Epithelial cell of prostate (primary cell): ENCODE data around the gene HSPB9.
A peak's percentile ranks its signal among the peaks of the same experiment; 100 is the strongest.
"Not testable (repeated sequence)": the region's sequence is repeated elsewhere in the genome, so short reads cannot be mapped to it uniquely, and the experiment has no call there.

ENCODE experiments used
- DNase-seq: peaks from one replicate; pipeline ENCODE4 v3.0.0-alpha.2; 2011; ENCODE audit warnings: low read depth, low spot score
- H3K27ac ChIP-seq: fragments of 450-650 bp; 2 replicates; pipeline ENCODE4 v1.5.1; 2017; ENCODE audit warnings: mild to moderate bottlenecking

HSPB9 gene

DNA sequence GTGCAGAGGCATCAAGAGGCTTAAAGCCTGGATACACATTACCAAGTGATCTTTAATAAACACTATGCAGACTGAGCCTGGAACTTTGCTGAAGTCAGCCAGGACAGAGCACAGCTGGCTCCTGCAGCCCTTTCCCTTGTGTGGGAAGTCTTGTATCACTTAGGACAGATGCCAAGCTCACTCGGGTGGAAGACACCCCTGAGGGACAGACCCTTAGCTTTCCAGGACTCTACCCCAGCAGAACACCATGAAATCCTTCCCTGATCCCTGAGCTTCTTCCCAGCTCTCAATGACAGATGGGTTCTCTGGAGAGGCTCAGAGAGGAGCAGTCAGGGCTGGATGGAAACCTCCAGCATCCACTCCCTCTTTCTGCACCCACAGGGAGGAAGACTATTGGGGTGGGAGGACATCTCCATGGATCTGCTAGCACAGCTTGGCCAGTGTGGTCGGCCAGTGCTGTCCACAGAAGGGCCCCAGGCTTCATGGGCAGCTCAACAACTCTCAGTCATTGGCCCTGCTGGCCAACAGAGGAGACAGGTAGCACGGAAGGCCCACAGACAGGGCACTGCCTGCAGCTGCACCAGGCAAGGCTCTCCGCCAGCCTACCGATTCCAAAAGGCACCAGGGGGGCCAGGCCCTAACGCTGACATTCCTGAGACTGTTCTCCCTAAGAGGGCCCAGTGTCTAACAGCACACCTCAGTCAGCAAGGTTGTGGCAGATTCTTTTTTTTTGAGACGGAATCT, 16.3 kb downstream of the HSPB9 start:
- DNase-seq: no peak
- H3K27ac ChIP-seq: no peak overlapping the region

DNA sequence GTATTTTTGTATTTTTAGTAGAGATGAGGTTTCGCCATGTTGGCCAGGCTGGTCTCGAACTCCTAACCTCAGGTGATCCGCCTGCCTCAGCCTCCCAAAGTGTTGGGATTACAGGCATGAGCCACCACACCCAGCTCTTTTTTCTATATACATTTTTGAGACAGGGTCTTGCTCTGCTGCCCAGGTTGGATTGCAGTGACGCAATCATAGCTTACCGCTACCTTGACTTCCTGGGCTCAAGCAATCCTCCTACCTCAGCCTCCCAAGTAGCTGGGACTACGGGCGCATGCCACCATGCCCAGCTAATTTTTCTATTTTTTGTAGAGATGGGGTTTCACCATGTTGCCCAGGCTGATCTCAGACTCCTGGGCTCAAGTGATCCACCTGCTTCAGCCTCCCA, 18.1 kb downstream of the HSPB9 start:
- H3K27ac ChIP-seq: not testable (repeated sequence)

DNA sequence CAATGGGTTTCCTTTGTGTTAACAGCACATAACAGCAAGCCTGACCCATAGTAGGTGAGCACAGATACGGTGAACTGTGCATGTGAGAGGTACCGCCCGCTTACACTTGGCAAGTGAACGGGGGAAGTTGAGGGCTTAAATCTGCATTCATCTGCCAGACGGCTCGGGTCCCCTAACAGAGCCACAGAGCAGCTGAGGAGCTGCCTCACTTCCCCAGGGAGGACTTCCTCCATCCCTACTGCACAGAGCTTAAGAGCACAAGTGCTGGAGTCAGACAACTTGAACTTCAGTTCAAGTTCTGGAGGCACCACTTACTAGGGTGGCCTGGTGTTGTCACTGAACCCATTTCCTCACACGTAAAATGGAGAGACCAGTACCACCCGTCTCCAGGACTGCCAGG, 18.8 kb downstream of the HSPB9 start:
- no peak overlapping the region for H3K27ac ChIP-seq
- DNase-seq: no peak

More for the DNA sequence above, 18.1 kb downstream of the HSPB9 start:
- not testable (repeated sequence) for DNase-seq

DNA sequence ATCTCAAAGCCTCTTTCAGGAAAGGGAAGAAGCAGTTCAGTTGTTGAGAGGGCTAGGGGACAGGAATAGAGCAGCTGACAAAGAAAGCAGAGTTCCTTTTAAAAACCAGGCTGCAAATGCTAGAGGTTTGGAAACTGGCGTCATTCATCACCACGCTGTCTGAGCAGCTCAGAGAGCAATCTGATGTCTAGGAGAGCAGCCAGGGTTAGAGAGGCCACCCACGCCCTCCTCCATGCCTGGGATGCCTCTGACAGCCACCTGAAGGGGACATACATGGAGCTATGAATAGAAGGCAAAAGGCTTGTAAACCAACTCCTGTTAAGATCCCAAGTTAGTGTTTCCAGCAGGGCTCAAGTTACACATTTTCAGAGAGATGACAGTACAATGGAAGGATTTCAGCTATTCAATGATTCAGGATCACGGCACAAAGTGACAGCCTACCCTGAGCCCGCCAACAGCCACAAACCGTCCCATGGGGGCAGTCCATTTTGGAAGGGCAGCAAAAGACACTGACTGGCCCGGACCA, 19.8 kb downstream of the HSPB9 start:
- DNase-seq: no peak
- peak overlapping the region; percentile 9 for H3K27ac ChIP-seq

DNA sequence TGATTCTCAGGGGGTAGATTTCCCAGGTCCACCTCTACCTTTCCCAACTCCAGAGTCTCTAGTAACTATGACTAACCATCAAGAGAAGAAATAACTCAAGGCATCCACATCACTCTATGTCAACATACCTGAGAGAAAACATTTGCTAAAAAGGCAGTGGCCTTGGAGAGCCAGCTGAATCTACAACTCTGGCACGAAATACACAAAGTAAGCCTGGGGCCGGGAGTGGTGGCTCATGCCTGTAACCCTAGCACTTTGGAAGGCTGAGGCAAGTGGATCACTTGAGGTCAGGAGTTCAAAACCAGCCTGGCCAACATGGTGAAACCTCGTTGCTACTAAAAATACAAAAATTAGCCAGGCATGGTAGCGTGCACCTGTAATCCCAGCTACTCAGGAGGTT, 20.5 kb downstream of the HSPB9 start:
- peak overlapping the region; percentile 9 for H3K27ac ChIP-seq

DNA sequence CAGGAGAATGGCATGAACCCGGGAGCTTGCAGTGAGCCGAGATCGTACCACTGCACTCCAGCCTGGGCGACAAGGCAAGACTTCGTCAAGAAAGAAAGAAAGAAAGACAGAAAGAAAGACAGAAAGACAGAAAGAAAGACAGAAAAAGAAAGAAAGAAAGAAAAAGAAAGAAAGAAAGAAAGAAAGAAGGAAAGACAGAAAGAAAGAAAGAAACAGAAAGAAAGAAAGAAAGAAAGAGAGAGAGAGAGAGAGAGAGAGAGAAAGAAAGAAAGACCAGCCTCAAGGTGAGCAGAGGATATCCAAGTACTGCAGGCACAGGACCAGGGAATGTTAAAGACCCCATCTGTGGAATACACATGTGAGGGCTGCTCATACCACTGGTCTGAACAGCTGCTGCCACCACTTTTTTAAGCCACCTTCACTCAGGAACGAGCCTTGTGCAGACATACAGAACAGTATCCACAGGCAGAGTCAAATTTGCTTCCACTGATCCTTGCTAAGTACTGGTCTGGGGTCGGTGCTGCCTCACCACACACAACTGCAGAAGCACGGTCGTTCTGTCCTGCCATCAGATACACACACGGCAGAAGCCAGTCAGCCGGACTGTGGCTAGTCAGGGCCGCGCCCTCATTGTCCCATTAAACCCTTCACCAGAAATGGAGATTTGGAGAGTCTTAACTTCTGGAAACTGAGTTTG, 24.5 kb downstream of the HSPB9 start:
- DNase-seq: no peak
- H3K27ac ChIP-seq: no peak overlapping the region

More for the DNA sequence above, 20.5 kb downstream of the HSPB9 start:
- DNase-seq: not testable (repeated sequence)

DNA sequence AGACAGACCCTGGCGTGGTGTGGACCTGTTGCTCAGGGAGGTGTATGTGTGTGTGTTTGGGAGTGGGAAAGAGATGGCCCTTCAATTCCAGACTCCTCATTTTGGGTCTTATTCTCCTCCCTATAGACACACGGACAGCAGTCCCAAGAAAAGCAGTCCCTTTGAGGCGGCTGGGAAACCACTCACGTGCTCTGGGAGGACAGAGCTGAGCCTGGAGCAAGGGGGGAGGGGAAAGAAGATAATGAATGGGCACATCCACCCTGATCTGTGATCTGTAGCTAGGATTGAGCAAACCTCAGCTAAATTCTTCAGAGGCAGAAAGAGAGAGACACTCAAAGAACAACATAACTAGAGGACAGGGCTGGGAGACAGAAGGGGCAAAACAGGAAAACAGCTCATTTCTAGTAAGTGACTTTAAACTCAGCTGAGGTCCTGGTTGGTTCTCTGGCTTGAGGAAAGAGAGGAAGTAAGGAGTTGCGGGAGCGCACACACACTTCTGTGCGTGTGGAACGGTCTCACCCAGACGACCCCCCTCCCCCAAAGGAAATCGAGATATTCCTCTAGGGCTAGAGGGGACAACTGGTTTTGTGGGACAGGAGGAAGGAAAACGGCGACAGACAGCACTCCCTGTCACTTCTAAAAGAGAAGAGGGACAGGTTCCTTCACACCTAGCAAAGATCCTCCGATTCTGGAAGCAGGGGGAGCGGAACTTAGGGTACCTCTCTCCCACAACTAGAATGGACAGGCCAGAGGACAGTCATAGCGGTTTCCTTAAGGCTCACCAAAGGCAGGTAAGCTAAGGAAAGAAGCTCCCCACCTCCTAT, 31.5 kb downstream of the HSPB9 start:
- DNase-seq: no peak
- peak overlapping the region; percentile 66 for H3K27ac ChIP-seq

DNA sequence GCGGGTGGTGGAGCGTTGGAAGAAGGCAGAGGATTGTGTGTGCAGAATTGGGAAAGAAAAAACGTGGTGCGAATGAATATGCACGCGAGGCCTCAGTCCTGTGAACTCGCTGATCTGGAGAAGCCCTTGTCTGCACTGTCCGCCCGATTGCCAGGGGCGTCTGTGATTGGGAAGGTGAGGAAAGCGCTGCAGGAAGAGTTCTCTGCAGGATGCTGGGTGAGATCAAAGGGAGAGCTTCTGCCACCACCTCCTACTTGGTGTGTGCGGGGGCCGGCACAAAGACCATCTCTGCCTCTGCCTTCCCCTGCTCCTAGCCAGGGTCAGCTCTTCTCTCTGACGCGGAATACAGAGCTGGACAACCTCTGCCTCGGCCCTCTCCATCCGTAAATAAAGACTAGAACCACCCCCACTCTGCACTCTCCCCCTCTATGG, 33.0 kb downstream of the HSPB9 start:
- DNase-seq: no peak
- H3K27ac ChIP-seq: peak overlapping the region; percentile 66

DNA sequence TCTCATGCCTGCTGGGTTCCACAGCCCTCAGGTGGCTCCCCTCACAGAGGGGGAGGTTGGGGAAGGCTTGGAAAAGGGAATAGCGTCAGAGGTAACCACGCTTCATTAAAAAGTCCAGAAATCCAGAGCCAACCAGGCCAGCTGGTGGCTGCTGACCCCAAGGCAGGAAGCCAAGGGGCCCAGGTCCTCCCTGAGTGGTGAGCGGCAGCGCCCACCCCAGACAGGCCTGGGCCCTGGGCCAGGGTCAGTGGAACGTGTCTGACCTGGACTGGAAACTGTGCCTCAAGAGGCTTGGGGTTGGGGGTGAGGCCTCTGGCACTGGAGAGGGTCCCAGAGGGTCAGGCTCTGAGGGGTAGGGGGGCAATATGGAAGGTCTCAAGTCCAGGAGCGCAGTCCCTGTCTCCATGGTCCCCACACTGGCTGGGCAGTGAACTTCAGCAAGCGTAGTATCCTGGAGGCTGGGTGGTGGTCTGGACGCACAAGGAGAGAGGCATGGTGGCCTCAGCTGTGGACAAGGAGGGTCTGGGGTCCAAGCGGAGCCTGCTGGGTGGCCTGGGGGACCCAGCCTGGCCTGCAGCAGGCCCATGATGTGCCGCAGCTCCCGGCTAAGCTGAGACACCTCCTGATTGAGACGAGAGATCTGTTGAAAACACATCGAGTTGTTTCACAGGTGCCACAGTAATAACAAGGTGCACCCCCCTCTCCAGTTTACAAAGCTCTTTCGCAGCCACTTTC, 37.4 kb downstream of the HSPB9 start:
- DNase-seq: no peak

DNA sequence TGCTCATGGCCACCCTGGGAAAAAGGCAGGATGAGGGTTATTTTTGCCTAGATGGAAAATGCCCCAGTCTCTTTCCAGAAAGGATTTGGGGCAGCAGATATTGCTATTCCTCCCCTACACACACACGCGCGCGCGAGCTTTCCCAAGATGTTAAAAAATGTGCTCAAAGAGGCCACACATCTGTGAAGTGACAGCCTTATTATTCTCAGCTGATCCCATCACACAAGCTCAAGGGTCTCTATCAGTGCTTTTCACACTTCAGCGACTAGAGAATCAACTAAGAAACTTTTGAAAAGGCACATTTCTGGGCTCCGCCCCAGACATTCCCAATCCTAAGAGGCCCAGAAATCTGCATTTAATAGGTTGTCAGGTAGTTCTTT, 37.9 kb downstream of the HSPB9 start:
- H3K27ac ChIP-seq: no peak overlapping the region
- no peak for DNase-seq

More for the DNA sequence above, 37.4 kb downstream of the HSPB9 start:
- no peak overlapping the region for H3K27ac ChIP-seq

DNA sequence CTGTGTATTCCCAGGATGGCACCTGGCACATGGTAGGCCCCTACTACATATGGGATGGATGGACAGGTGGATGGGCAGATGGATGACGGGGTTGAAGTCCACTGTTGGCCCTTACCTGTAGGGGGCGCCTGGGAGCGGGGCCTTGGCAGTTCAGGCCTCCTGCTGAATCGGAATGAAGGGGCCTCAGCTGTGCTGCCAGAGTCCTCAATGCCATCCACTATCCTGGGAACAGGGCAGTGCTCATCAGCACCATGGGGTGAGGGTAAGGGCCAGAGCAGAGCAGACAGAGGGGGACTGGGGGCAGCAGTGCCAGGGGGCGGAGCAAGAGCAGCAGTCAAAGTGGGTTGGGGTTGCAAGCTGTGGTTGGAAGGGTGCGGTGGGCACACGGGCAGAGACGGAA, 40.5 kb downstream of the HSPB9 start:
- DNase-seq: no peak
- no peak overlapping the region for H3K27ac ChIP-seq

DNA sequence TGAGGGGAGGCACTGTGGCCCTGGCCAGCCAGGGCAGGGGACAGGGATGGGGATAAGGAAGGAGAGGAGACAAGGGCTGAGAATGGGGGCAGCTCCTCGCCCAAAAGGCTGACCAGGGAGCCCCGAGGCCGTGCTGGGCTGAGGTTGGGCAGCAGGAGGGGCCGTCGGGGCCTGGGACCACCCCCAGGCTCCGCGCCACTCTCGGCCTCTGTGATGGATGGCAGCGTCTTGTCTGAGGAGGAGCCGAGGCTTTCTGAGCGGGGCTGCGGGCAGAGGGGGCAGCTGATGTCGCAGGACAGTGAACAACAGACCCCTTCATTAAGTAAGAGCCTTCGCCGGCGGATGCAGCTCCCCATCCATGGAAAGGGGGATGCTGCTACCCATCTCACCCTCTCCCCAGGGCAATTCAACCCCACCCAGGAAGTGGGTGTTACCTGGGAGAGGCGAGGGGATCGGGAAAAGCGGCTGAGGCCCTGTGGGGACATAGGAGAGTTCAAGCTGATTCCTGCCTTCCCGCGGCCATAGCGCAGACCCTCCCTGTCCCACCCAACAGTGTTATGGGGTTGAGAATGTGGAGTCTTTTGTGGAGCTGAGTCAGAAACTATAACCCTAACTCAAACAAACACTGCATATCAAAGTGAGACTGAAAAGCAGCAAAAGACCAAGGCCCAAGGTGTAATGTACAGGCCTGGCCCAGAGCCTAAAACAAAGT, 41.2 kb downstream of the HSPB9 start:
- no peak overlapping the region for H3K27ac ChIP-seq
- no peak for DNase-seq

DNA sequence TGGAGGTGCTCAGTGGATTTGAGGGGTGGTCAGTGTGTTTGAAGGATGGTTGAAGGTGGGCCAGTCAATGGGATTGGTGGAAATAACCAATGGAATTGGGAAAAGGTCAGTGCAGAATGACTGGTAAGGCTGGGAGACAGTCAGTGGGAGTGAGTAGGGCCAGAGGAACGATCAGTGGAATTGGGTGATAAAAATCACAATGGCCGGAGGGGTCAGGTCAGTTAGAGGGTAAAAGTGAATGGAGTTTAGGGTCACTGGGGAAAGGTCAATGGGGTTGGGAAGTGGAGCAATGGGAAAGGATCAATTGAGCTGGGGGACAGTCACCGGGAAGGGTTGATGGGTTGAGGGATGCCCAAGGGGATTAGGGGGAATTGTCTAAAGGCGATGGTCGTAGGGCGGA, 43.1 kb downstream of the HSPB9 start:
- no peak overlapping the region for H3K27ac ChIP-seq
- DNase-seq: no peak

DNA sequence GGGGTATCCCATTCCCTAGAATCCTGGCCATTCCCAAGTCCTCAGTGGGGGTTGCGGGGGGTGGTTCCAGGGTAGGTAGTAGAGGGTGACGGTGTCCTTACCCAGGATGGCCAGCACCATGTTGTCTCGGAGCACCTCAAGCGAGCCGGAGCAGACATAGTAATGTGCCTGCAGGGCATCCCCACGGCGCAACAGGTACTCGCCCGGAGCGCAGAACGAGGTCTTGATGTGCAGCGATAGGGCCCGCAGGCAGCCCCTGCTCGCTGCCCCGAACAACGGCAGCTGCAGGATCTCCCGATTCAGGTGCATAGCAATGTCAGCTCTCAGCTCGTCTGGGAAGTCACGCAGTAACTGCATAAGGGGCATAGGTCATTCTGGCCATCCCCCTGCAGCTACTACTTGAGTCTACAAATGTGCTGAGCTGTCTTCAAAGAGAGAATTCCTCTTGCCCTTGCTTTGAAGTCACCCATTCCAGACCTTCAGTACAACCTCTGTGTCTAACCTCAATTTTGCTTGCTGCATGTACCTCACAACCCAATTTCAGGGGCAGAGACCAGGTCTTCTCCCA, 43.7 kb downstream of the HSPB9 start:
- no peak for DNase-seq
- H3K27ac ChIP-seq: no peak overlapping the region

DNA sequence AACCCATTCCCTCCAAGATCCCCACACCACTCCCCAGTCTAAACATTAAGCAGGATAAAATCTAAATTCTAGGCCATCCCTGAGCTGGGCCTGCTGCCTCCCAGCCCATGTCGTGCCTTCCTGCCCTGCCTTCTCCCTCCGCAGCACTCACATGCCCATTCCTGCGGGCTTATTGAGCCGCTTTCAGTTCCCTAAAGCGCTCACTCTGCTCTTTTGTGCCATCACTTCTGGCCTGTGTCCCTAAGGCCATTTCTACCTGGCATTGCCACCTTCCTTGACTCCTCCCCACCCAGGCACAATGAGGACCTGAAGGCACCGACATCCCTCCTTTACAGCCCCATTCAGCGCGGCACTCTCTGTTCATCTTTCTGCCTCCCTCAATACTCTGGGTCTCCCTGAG, 45.2 kb downstream of the HSPB9 start:
- H3K27ac ChIP-seq: no peak overlapping the region
- no peak for DNase-seq

DNA sequence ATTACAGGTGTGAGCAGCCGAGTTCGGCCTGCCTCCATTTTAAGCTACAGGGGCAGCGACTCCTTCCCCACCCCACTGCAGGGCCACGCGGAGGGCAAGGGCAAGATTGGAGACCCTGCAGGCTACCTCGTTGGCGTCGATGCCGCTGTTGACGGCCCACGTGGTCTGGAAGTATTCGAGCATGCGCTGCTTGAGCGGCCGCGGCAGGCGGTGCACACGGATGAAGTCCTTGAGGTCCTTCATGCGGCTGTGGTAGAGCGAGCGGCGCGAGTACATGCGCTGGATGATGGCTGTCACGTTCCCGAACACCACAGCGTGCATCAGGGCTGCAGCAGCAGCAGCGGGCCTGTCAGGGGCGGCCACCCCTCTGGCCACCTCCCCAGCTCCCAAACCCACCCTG, 46.7 kb downstream of the HSPB9 start:
- no peak for DNase-seq
- H3K27ac ChIP-seq: no peak overlapping the region

DNA sequence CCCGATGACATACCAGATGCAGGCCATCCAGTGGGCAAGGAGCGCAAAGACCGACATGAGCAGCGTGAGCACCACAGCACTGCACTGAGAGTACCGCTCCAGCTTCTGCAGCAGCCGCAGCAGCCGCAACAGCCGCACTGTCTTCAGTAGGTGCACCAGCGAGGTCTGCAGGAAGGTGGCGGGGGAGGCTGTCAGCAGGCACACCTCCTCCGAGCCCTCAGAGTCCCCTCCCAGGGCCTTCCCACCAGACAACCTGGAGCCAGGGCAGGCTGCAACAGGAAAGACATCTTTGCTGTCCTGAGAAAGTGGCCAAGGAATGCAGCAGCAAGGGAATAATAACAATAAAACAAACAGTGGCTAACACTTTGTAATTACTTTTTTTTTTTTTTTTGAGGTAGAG, 49.2 kb downstream of the HSPB9 start:
- no peak overlapping the region for H3K27ac ChIP-seq
- DNase-seq: peak; percentile 27
